Gastroesophageal sphincter (tissue), 3 donors: ENCODE results near the gene TMEM255B.

ENCODE experiments used
- CTCF ChIP-seq, 4 experiments: fragments of 200-600 bp in 2 of 4; fragments of 450-650 bp in 2 of 4; sonication (generic) in 1 of 4; IDR thresholded peaks; one replicate each; pipeline ENCODE4 v1.5.1; 2017 to 2019; ENCODE audit warnings: antibody characterized with exemption in 4 of 4, mild to moderate bottlenecking in 2 of 4, moderate library complexity in 2 of 4
- EP300 ChIP-seq: sonication (generic); formaldehyde crosslinking; IDR thresholded peaks from one replicate; pipeline ENCODE4 v1.6.1; 2017; ENCODE audit warnings: antibody characterized with exemption, mild to moderate bottlenecking
- POLR2A ChIP-seq, 2 donors: fragments of 450-650 bp; IDR thresholded peaks; one replicate each; pipeline ENCODE4 v1.6.1; 2017; ENCODE audit warnings: antibody characterized with exemption in 2 of 2, mild to moderate bottlenecking in 2 of 2, moderate library complexity in 1 of 2
- POLR2AphosphoS5 ChIP-seq: sonication (generic); formaldehyde crosslinking; IDR thresholded peaks from one replicate; pipeline ENCODE4 v1.6.1; 2017; ENCODE audit warnings: antibody characterized with exemption

- TF ChIP-seq POLR2AphosphoS5 = no peak
- no peak for TF ChIP-seq CTCF (IDR thresholded peaks at IDR 0.05)
- no peak for TF ChIP-seq EP300
- no peak for TF ChIP-seq POLR2A (IDR thresholded peaks at IDR 0.05)
Observed at GRCh38 chr13:113794086-113794485, 35.1 kb downstream of the TMEM255B start.
